ENCODE results near the gene TBC1D21. TPM values are rescaled to one million over a fixed set of nuclear protein-coding genes. Genes with fewer than 3 reads are reported as not detected.

TBC1D21 gene
- total RNA-seq, 1 donor from 2014 or later: not detected

GRCh38 chr15:73922186-73923151, 49.1 kb downstream of the TBC1D21 start:
- peak; percentile 52 for DNase-seq (ENCODE audit: low read depth)
- peak overlapping the region; percentile 62 for H3K4me3 Mint-ChIP-seq (ENCODE audit: unreplicated experiment)
- Histone ChIP-seq H3K4me1 (ENCODE audit: insufficient read depth, low read length) (peaks cover 52% of the 10 kb centered on the region), H4K20me1 (ENCODE audit: insufficient read depth, low read length) (no peaks in the 10 kb centered on the region), H3K27me3 (ENCODE audit: insufficient read depth, low read length) (no peaks in the 10 kb centered on the region), H3K4me2 (ENCODE audit: low read length) (peak overlapping the region; percentile 94), H3K79me2 (ENCODE audit: insufficient read depth, low read length) (peaks cover 60% of the 10 kb centered on the region), H3K9me3 (ENCODE audit: insufficient read depth, low read depth, low read length) (no peaks in the 10 kb centered on the region), H3K9ac (ENCODE audit: low read length) (peak overlapping the region; percentile 75), H3K27ac (ENCODE audit: low read depth, low read length) (peak overlapping the region; percentile 94), H3K36me3 (ENCODE audit: insufficient read depth, low read length) (no peaks in the 10 kb centered on the region), H3K4me3 (ENCODE audit: insufficient read depth, low read depth, low read length) (no peak overlapping the region), H2AFZ (ENCODE audit: low read depth, low read length) (peak overlapping the region; percentile 35)
- peaks cover 3% of the 10 kb centered on the region for H3K9me3 Mint-ChIP-seq (ENCODE audit: unreplicated experiment)
- peak overlapping the region; percentile 95 for H3K27ac Mint-ChIP-seq (ENCODE audit: unreplicated experiment)
- FAIRE-seq: peak; percentile 52
- TF ChIP-seq CTCF (IDR thresholded peaks at IDR 0.05; ENCODE audit: insufficient read depth, low read depth, low read length): no peak
- TF ChIP-seq EZH2 (IDR thresholded peaks at IDR 0.05; ENCODE audit: insufficient read depth, low read length): no peak
- no peaks in the 10 kb centered on the region for H3K27me3 Mint-ChIP-seq (ENCODE audit: low read depth, unreplicated experiment)
- H3K4me1 Mint-ChIP-seq (ENCODE audit: low read depth, unreplicated experiment): peaks cover 47% of the 10 kb centered on the region
- H3K36me3 Mint-ChIP-seq (ENCODE audit: low read depth, unreplicated experiment): peaks cover 20% of the 10 kb centered on the region

GRCh38 chr15:73923156-73923487, 49.8 kb downstream of the TBC1D21 start:
- peak overlapping the region; percentile 31 for H2AFZ ChIP-seq (ENCODE audit: low read depth, low read length)
- H3K36me3 Mint-ChIP-seq (ENCODE audit: low read depth, unreplicated experiment): peaks cover 14% of the 10 kb centered on the region
- H3K4me3 Mint-ChIP-seq (ENCODE audit: unreplicated experiment): no peak overlapping the region

More at GRCh38 chr15:73923156-73923487, 49.8 kb downstream of the TBC1D21 start:
- Mint-ChIP-seq H3K27me3 (ENCODE audit: low read depth, unreplicated experiment) (no peaks in the 10 kb centered on the region), H3K9me3 (ENCODE audit: unreplicated experiment) (peaks cover 3% of the 10 kb centered on the region), H3K27ac (ENCODE audit: unreplicated experiment) (peak overlapping the region; percentile 95), H3K4me1 (ENCODE audit: low read depth, unreplicated experiment) (peaks cover 47% of the 10 kb centered on the region)
- Histone ChIP-seq H3K9me3 (ENCODE audit: insufficient read depth, low read depth, low read length) (no peaks in the 10 kb centered on the region), H3K79me2 (ENCODE audit: insufficient read depth, low read length) (peaks cover 66% of the 10 kb centered on the region), H3K27ac (ENCODE audit: low read depth, low read length) (peak overlapping the region; percentile 94), H3K4me2 (ENCODE audit: low read length) (peak overlapping the region; percentile 94), H3K4me3 (ENCODE audit: insufficient read depth, low read depth, low read length) (peak overlapping the region; percentile 29), H3K4me1 (ENCODE audit: insufficient read depth, low read length) (peaks cover 55% of the 10 kb centered on the region), H3K36me3 (ENCODE audit: insufficient read depth, low read length) (no peaks in the 10 kb centered on the region), H3K9ac (ENCODE audit: low read length) (peak overlapping the region; percentile 75), H3K27me3 (ENCODE audit: insufficient read depth, low read length) (no peaks in the 10 kb centered on the region), H4K20me1 (ENCODE audit: insufficient read depth, low read length) (peaks cover 3% of the 10 kb centered on the region)
- DNase-seq (ENCODE audit: low read depth): no peak
- no peak for TF ChIP-seq CTCF (IDR thresholded peaks at IDR 0.05; ENCODE audit: insufficient read depth, low read depth, low read length)
- TF ChIP-seq EZH2 (IDR thresholded peaks at IDR 0.05; ENCODE audit: insufficient read depth, low read length): no peak
- no peak for FAIRE-seq

All from astrocyte (in vitro differentiated cells and primary cell).